Choroid plexus epithelial cell (primary cell): ENCODE results near the gene PSMB10.

Experiments used
- DNase-seq: peaks from one replicate; pipeline ENCODE4 v3.0.0-alpha.2; 2010; ENCODE audit warnings: low read depth
- H3K4me3 ChIP-seq: 2 replicates; pipeline ENCODE4 v1.5.1; 2011; ENCODE audit warnings: low read depth, mild to moderate bottlenecking, control low read depth, low read length, moderate library complexity
- CTCF ChIP-seq: conservative IDR thresholded peaks from 2 replicates; pipeline ENCODE4 v1.5.1; 2011; ENCODE audit warnings: low read depth, mild to moderate bottlenecking, control low read depth, inconsistent platforms, low read length, moderate library complexity

Gene PSMB10

DNA sequence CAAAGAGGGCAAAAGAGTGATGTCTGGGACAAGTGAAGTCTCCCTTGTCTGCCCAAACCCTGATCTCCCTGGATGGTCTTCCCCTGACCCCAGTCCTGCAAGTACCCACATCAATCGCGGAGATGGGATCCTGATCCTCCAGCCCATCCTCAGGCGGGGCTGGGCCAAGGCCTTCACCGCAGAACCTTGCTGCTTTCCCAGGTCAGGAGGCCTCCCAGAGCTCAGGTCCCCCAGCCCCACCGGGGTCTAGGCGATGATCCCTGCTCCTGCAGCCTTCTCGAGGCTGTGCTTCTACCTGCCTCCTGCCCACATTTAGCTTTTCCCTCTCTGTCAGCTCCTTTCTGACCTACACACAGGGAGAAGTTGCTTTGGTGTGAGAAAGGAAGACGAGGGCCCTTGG is 25.5 kb upstream of the PSMB10 start:
- TF ChIP-seq CTCF = no peak
- no peak overlapping the region for H3K4me3 ChIP-seq
- no peak for DNase-seq

GRCh38 chr16:67961551-67961957 is 24.9 kb upstream of the PSMB10 start:
- H3K4me3 ChIP-seq = no peak overlapping the region
- DNase-seq = no peak
- TF ChIP-seq CTCF = no peak

DNA sequence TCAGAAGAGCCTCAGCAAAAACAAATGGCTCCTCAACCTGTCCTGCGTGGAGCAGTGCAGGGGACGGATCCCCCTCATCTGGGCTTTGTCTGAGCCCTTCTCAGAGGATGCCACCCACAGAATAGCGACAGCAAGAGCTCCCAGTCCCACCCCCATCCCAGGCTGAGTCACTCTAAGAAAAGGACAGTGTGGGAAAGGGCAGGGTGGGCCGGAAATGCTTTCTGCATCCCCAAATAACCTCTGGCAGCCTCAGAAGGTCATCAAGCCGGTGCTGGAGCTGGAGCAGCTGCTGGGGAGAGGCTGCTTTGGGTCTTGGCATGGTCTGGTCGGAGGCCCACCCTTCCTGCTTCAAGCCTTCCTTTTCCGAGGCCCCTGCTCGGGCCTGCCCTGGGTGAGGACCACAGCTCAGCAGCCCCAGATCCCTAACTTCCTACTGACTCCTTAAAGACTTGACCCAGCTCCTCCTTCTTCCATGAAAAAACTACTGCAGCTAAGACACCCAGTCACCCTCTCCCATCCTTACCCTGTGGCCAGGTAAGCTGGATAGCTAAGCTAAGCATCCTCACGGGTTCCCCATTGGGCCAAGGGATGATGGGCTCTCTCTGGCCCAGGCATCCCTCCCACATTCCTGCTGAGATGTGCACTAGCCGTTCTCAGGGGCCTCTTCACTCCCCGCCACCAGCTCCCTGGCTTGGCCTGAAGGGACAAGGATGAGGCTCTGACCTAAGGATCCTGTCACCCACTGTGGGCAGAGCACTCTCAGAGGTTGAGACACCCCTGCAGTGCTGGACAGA is 23.1 kb upstream of the PSMB10 start:
- DNase-seq = peak; percentile 47
- TF ChIP-seq CTCF = no peak
- H3K4me3 ChIP-seq = no peak overlapping the region

DNA sequence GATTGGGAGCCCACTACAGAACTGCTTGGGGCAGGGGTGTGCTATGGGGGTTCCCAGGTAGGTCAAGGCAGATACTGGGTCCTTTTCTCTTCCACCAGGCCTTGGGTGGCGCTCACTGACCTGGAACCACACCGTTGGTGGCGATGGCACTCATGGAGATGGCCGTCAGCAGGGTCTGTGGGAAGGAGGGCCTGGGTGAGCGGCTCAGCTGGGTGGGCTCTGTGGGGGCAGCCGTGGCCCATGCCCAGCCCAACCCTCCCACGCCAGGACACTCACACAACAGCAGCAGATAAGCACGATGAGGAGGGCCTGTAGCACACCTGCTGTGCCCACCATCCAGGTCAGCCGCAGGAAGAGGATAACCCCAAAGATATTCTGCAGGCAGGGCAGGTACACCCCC is 21.0 kb upstream of the PSMB10 start:
- no peak for DNase-seq
- TF ChIP-seq CTCF = no peak
- no peak overlapping the region for H3K4me3 ChIP-seq

- DNase-seq = no peak
- H3K4me3 ChIP-seq = no peak overlapping the region
- no peak for TF ChIP-seq CTCF
These were observed 18.0 kb upstream of the PSMB10 start for GRCh38 chr16:67954421-67955196.

DNA sequence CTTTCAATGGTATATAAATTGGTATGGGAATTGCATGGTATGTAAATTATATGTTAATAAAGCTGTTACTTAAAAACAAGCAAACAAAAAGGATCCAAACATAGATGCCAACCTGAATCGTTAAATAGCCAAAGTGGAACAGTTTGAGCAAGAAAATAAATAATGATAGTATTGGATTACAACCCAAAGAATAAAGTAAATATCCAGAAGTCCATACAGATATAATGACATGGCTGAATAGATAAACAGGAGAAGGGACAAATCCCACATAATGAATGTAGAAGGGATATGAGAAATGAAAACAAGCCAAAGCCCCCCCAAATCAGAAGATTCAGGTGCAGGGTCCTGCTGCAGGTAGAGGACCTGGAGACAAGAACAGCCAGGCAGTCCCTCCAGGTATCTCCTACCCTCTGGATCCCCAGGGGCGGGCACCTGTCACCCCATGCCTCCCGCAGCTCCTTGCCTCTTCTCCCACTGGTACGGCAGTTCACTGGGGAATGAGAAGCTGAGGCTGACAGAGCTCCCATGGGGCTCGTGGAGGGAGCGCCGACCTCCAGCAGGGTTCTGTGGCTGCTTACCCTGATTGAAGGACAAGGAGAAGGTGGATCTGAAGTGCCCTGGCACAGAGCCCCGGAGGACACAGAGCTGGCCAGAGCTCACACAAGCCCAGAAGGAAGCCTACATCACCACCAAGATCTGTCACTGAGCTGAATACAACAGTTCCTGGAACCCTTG is 17.2 kb upstream of the PSMB10 start:
- no peak for TF ChIP-seq CTCF
- DNase-seq = no peak
- H3K4me3 ChIP-seq = no peak overlapping the region
